H1 (cell line): ENCODE data around the gene TMEM271. TPM values are rescaled to one million over a fixed set of nuclear protein-coding genes. Genes with fewer than 3 reads are reported as not detected.
A peak's percentile ranks its signal among the peaks of the same experiment; 100 is the strongest.

Source experiments
- CTCF ChIA-PET: fragments of 300-600 bp; sonication (Branson Sonifier 250); formaldehyde crosslinking; loops from one replicate; lab custom pipeline; 2021; ENCODE audit not compliant: partially characterized antibody; lab: Charles Lee
- POLR2A ChIA-PET: fragments of 300-600 bp; sonication (Branson Sonifier 250); formaldehyde crosslinking; loops from one replicate; lab custom pipeline; 2021; ENCODE audit warnings: inconsistent platforms; ENCODE audit not compliant: partially characterized antibody; lab: Charles Lee
- DNase-seq, 2 experiments: peaks; one replicate each; pipeline versions ENCODE4 v3.0.0 to v3.0.0-alpha.2; 2010 to 2022; ENCODE audit warnings: low spot score in 2 of 2, low read depth in 1 of 2, mixed read lengths in 1 of 2
- FAIRE-seq: peaks from 2 replicates; lab custom pipeline; 2011; peaks lifted over from hg19 to GRCh38; lab: Jason Lieb, UNC
- H2AFZ ChIP-seq: 2 replicates; pipeline ENCODE4 v1.8.1; 2012; ENCODE audit warnings: low read length, inconsistent platforms
- H2AK5ac ChIP-seq: 2 replicates; pipeline ENCODE4 v1.6.1; 2013; ENCODE audit warnings: low read depth, low read length
- H2BK120ac ChIP-seq: replicated peaks from 2 replicates; pipeline ENCODE3; 2013; ENCODE audit warnings: low read depth, low read length, inconsistent platforms
- H2BK12ac ChIP-seq: 2 replicates; pipeline ENCODE4 v1.6.1; 2013; ENCODE audit warnings: low read depth, low read length
- H2BK15ac ChIP-seq: 2 replicates; pipeline ENCODE4 v1.6.1; 2013; ENCODE audit warnings: low read length
- H2BK20ac ChIP-seq: 2 replicates; pipeline ENCODE4 v1.6.1; 2013; ENCODE audit warnings: low read length
- H2BK5ac ChIP-seq: 2 replicates; pipeline ENCODE4 v1.6.1; 2013; ENCODE audit warnings: low read depth, low read length
- H3K14ac ChIP-seq: 2 replicates; pipeline ENCODE4 v1.6.1; 2013; ENCODE audit warnings: inconsistent platforms; ENCODE audit not compliant: insufficient read length
- H3K18ac ChIP-seq: 2 replicates; pipeline ENCODE4 v1.6.1; 2013; ENCODE audit warnings: low read length; ENCODE audit errors: extremely low read depth
- H3K23ac ChIP-seq: 2 replicates; pipeline ENCODE4 v1.6.1; 2013; ENCODE audit warnings: inconsistent platforms; ENCODE audit not compliant: insufficient read length
- H3K23me2 ChIP-seq: 2 replicates; pipeline ENCODE4 v1.6.1; 2013; ENCODE audit warnings: low read depth, low read length
- H3K27ac ChIP-seq: 2 replicates; pipeline ENCODE4 v1.6.1; 2011; ENCODE audit warnings: low read depth, low read length, inconsistent platforms
- H3K27me3 ChIP-seq, 4 experiments: replicated peaks in 1 of 4; 1 replicate in 1 of 4; 2 replicates in 3 of 4; pipeline versions ENCODE4 v1.6.1 to v1.8.1; 2011 to 2013; ENCODE audit warnings: low read length in 3 of 4, mild to moderate bottlenecking in 3 of 4, inconsistent platforms in 2 of 4, mixed read lengths in 2 of 4, moderate library complexity in 1 of 4; ENCODE audit not compliant: control insufficient read depth in 3 of 4, insufficient read depth in 3 of 4; ENCODE audit errors: extremely low read depth in 1 of 4
- H3K36me3 ChIP-seq, 4 experiments: 2 replicates each; pipeline versions ENCODE4 v1.6.1 to v1.8.1; 2011 to 2013; ENCODE audit warnings: mild to moderate bottlenecking in 4 of 4, low read length in 3 of 4, moderate library complexity in 2 of 4, control low read depth in 1 of 4, inconsistent platforms in 1 of 4; ENCODE audit not compliant: insufficient read depth in 4 of 4, control insufficient read depth in 2 of 4
- H3K4ac ChIP-seq: replicated peaks from 2 replicates; pipeline ENCODE3; 2013; ENCODE audit warnings: low read length, low read depth, mixed read lengths, inconsistent platforms; ENCODE audit not compliant: insufficient read length
- H3K4me1 ChIP-seq, 4 experiments: replicated peaks in 1 of 4; 1 replicate in 1 of 4; 2 replicates in 3 of 4; pipeline versions ENCODE4 v1.6.1 to v1.8.1; 2011 to 2013; ENCODE audit warnings: low read length in 3 of 4, inconsistent platforms in 2 of 4, mixed read lengths in 1 of 4; ENCODE audit not compliant: insufficient read depth in 4 of 4, control insufficient read depth in 3 of 4
- H3K4me2 ChIP-seq, 2 experiments: 2 replicates each; pipeline versions ENCODE4 v1.6.1 to v1.8.1; 2011 to 2013; ENCODE audit warnings: low read depth in 2 of 2, low read length in 2 of 2, control low read depth in 1 of 2, inconsistent platforms in 1 of 2, mild to moderate bottlenecking in 1 of 2; ENCODE audit not compliant: insufficient read depth in 1 of 2
- H3K4me3 ChIP-seq, 4 experiments: fragments of 200-600, 300-600 bp in 1 of 4; sonication (generic), shearing (Covaris generic), sonication (Bioruptor Twin) in 1 of 4; 2 replicates each; pipeline versions ENCODE4 v1.5.1 to v1.8.1; 2011 to 2016; ENCODE audit warnings: low read length in 4 of 4, low read depth in 3 of 4, control low read depth in 2 of 4, inconsistent platforms in 2 of 4, mild to moderate bottlenecking in 2 of 4, mixed read lengths in 1 of 4, moderate library complexity in 1 of 4; ENCODE audit not compliant: insufficient read depth in 2 of 4; ENCODE audit errors: extremely low read depth in 1 of 4
- H3K56ac ChIP-seq: replicated peaks from 2 replicates; pipeline ENCODE3; 2013; ENCODE audit warnings: low read depth, mild to moderate bottlenecking, mixed read lengths, low read length, inconsistent platforms; ENCODE audit not compliant: insufficient read length
- H3K79me1 ChIP-seq: 2 replicates; pipeline ENCODE4 v1.6.1; 2013; ENCODE audit warnings: low read depth, low read length, control low read depth
- H3K79me2 ChIP-seq, 2 experiments: 2 replicates each; pipeline versions ENCODE4 v1.6.1 to v1.8.1; 2012 to 2013; ENCODE audit warnings: low read length in 2 of 2, mild to moderate bottlenecking in 2 of 2, inconsistent platforms in 1 of 2; ENCODE audit not compliant: insufficient read depth in 2 of 2, control insufficient read depth in 1 of 2
- H3K9ac ChIP-seq, 4 experiments: replicated peaks in 1 of 4; 1 replicate in 1 of 4; 2 replicates in 3 of 4; pipeline versions ENCODE4 v1.6.1 to v1.8.1; 2011 to 2013; ENCODE audit warnings: low read depth in 3 of 4, low read length in 3 of 4, control low read depth in 2 of 4, mild to moderate bottlenecking in 2 of 4, moderate library complexity in 2 of 4, inconsistent platforms in 1 of 4; ENCODE audit errors: extremely low read depth in 1 of 4
- H3K9me3 ChIP-seq, 2 experiments: 2 replicates each; pipeline versions ENCODE4 v1.6.1 to v1.8.1; 2012 to 2013; ENCODE audit warnings: mild to moderate bottlenecking in 2 of 2, moderate library complexity in 2 of 2, control low read depth in 1 of 2, inconsistent platforms in 1 of 2, low read depth in 1 of 2, low read length in 1 of 2, mixed read lengths in 1 of 2; ENCODE audit not compliant: insufficient read depth in 2 of 2
- H4K20me1 ChIP-seq, 2 experiments: replicated peaks in 1 of 2; 2 replicates each; pipeline versions ENCODE3 to v1.8.1; 2011 to 2013; ENCODE audit warnings: inconsistent platforms in 2 of 2, low read length in 2 of 2, mild to moderate bottlenecking in 1 of 2; ENCODE audit not compliant: insufficient read depth in 2 of 2, control insufficient read depth in 1 of 2
- H4K5ac ChIP-seq: 2 replicates; pipeline ENCODE4 v1.6.1; 2013; ENCODE audit warnings: low read length, low read depth, mixed read lengths, inconsistent platforms; ENCODE audit not compliant: insufficient read length
- H4K8ac ChIP-seq: 2 replicates; pipeline ENCODE4 v1.8.0; 2013; ENCODE audit warnings: mild to moderate bottlenecking, moderate library complexity, low read length, inconsistent platforms; ENCODE audit not compliant: insufficient read depth; ENCODE audit errors: extremely low read depth
- H4K91ac ChIP-seq: replicated peaks from 2 replicates; pipeline ENCODE3; 2013; ENCODE audit warnings: low read length, mixed read lengths, inconsistent platforms; ENCODE audit not compliant: insufficient read length
- ASH2L ChIP-seq: fragments of 200-600, 300-600 bp; sonication (generic); IDR thresholded peaks from one replicate; pipeline ENCODE4 v1.7.1; 2017; ENCODE audit warnings: low read length
- CBX5 ChIP-seq: fragments of 300-800, 300-1000 bp; sonication (generic); IDR thresholded peaks from 2 replicates; pipeline ENCODE4 v1.7.1; 2016; ENCODE audit warnings: antibody characterized with exemption, low read length, low read depth
- CEBPB ChIP-seq: IDR thresholded peaks from 2 replicates; pipeline ENCODE4 v1.6.1; 2012; ENCODE audit warnings: low read depth, low read length
- CTCF ChIP-seq, 3 experiments: IDR thresholded peaks; 1 replicate in 2 of 3; 2 replicates in 1 of 3; pipeline versions ENCODE4 v1.5.1 to v1.6.1; 2011; ENCODE audit warnings: low read length in 3 of 3, mild to moderate bottlenecking in 3 of 3, inconsistent platforms in 2 of 3, low read depth in 1 of 3, moderate library complexity in 1 of 3; ENCODE audit not compliant: insufficient read depth in 1 of 3; ENCODE audit errors: control extremely low read depth in 1 of 3
- E2F6 ChIP-seq: IDR thresholded peaks from 2 replicates; pipeline ENCODE4 v1.6.1; 2012; ENCODE audit warnings: inconsistent platforms
- RBBP5 ChIP-seq: IDR thresholded peaks from 2 replicates; pipeline ENCODE4 v1.7.1; 2012; ENCODE audit warnings: low read depth, mild to moderate bottlenecking, inconsistent platforms, low read length, moderate library complexity, borderline replicate concordance
- WGBS, 2 experiments: shearing (Covaris generic) in 1 of 2; methylation state at CpG; one replicate each; pipeline versions ENCODE4 v1.1.6 to v1.1.7; 2013 to 2015; ENCODE audit warnings: low lambda C conversion rate in 2 of 2, mixed read lengths in 2 of 2, inconsistent platforms in 1 of 2, low coverage in 1 of 2, missing lambda C conversion rate in 1 of 2; ENCODE audit not compliant: insufficient replicate concordance in 2 of 2, insufficient coverage in 1 of 2, insufficient read length in 1 of 2; ENCODE audit errors: extremely low coverage in 1 of 2, missing lambda C conversion rate in 1 of 2; 5-methylcytosine and 5-hydroxymethylcytosine counted together
- polyA plus RNA-seq, 7 experiments: library from polyadenylated mRNA; depleted of rRNA in 3 of 7; stranded (reverse) in 5 of 7; unstranded in 2 of 7; fragments of >200 nt in 5 of 7; fragments of 200-250 nt in 2 of 7; gene quantifications; 1 replicate in 5 of 7; 2 replicates in 1 of 7; 4 replicates in 1 of 7; pipeline versions ENCODE4 v1.2.1 to v1.2.3, GENCODE V29; 2011 to 2013; ENCODE audit warnings: missing spikeins in 2 of 7, mixed read lengths in 2 of 7
- total RNA-seq: library from RNA; stranded (reverse); fragmentation: NEBNext Ultra II Directional; extraction: Animal tissue kit (Norgen Biotek cat#: 25700); gene quantifications from 2 replicates; pipeline ENCODE4 v1.2.1, GENCODE V29; 2021

TMEM271 gene
- total and polyA plus RNA-seq, 2 of the 8 experiments (the other 6 are each of a cell fraction or from before 2014, with no cell fraction given), result 0.08 to 0.35 TPM

DNA sequence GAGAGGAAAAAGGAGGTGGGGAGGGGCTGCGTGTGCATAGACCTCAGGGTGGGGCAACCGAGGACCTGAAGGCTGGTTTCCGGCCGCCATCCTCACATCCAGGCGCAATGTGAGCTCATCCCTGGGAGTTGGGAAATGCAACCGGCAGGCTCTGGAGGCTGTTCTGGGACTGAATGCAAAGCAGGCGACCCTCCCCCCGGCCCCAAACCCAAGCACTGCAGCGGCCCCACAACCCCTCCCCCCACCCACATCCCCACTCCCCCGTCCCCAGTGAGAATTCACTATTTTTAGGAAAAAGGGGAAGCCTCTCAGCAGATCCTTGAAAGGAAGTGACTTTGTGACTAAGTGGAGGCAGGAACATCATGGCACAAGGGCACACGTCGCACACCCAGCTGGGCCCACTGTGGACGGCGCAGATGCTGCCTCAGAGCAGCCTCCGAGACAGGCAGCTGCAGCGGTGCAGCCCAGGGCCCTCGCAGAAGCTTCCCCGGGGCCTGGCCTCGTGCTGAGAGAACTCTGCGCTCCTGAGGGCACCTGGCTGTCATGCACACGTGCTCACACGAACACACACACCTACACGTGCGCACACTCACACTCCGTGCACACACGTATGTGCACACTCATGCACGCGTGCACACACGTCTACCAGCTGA, 47.9 kb upstream of the TMEM271 start:
- Histone ChIP-seq H4K91ac (peak overlapping the region; percentile 87), H4K5ac (peak overlapping the region; percentile 2), H3K4me1 (peaks cover 0 to 18% (median 8%) of the 10 kb centered on the region in 4 experiments; a peak in 5 of 7 replicates), H3K9me3 (no peaks in the 10 kb centered on the region), H2AK5ac (no peak overlapping the region), H3K4me3 (no peak overlapping the region), H3K23me2 (no peaks in the 10 kb centered on the region), H4K8ac (no peak overlapping the region; the same call in 1 of the 2 replicates), H3K4me2 (0 out of 4 replicates have a peak overlapping the region, but pooled peaks of 1 of the 2 experiments have one; percentile 10), H3K18ac (0 out of 2 replicates have a peak overlapping the region, but pooled peaks have one; percentile 83), H3K36me3 (no peaks in the 10 kb centered on the region), H3K23ac (no peak overlapping the region), H3K79me1 (no peaks in the 10 kb centered on the region; the same call in 1 of the 2 replicates)
- FAIRE-seq, result no peak
- ChIA-PET POLR2A (interaction anchor here (0.6 kb wide), 1 partner anchor 262 kb away, joined by 3 read pairs; no protein-coding TSS in a partner anchor), CTCF (interaction anchor here (0.9 to 1.7 kb wide), 4 partner anchors 11 to 52 kb away, joined by 3 to 8 read pairs (median 3); no protein-coding TSS in a partner anchor)
- TF ChIP-seq E2F6 (no peak), CBX5 (no peak), CEBPB (no peak), ASH2L (no peak), RBBP5 (0 out of 2 replicates have a peak, but pooled peaks have one; percentile 3), CTCF (IDR thresholded peaks at IDR 0.05; ENCODE audit: control extremely low read depth in 1 of 3, insufficient read depth in 1 of 3, low read depth in 1 of 3, low read length in 3 of 3) (no peak)
- TF ChIP-seq, all 59 proteins: peak for 1
- Histone ChIP-seq H4K20me1 (peaks cover 0 to 3% of the 10 kb centered on the region in 2 experiments), H3K4ac (peak overlapping the region; percentile 75), H2AFZ (no peak overlapping the region), H2BK20ac (peak overlapping the region; percentile 38; the same call in 1 of the 2 replicates), H3K9ac (no peak overlapping the region), H2BK12ac (peak overlapping the region; percentile 89; the same call in 1 of the 2 replicates), H2BK15ac (peak overlapping the region; percentile 99; the same call in 1 of the 2 replicates), H3K27me3 (peaks cover 0 to 2% (median 0%) of the 10 kb centered on the region in 4 experiments; a peak in 1 of 7 replicates), H3K14ac (no peak overlapping the region), H3K56ac (no peak overlapping the region), H3K27ac (no peak overlapping the region), H2BK120ac (no peak overlapping the region), H2BK5ac (no peak overlapping the region), H3K79me2 (no peaks in the 10 kb centered on the region)
- WGBS, 2 experiments, result 91% methylated on average over 20 of the region's 29 CpGs; no CpG with 5 or more reads in 1 of the 2 experiments
- DNase-seq, result no peak
